DND-41 (cell line): ENCODE results near the gene CDR2.

ENCODE experiments used
- ATAC-seq: fragments of 200-7000 bp; cut with Tn5 transposase; 3 replicates; pipeline ENCODE4 v1.9.1; 2021; ENCODE audit warnings: low read depth; ENCODE audit not compliant: insufficient read depth
- DNase-seq: peaks from one replicate; pipeline ENCODE4 v3.0.0-alpha.2; 2020
- H2AFZ ChIP-seq: 2 replicates; pipeline ENCODE4 v1.6.0; 2012; ENCODE audit warnings: low read depth, low read length
- H3K27ac ChIP-seq: 2 replicates; pipeline ENCODE4 v1.5.1; 2012; ENCODE audit warnings: low read length, inconsistent platforms
- H3K27me3 ChIP-seq: fragments of 200-600 bp; sonication (generic); 2 replicates; pipeline ENCODE4 v1.6.0; 2012; ENCODE audit warnings: low read length, mild to moderate bottlenecking, inconsistent platforms; ENCODE audit not compliant: insufficient read depth, poor library complexity
- H3K36me3 ChIP-seq: 2 replicates; pipeline ENCODE4 v1.5.1; 2012; ENCODE audit warnings: low read length, inconsistent platforms; ENCODE audit not compliant: insufficient read depth
- H3K4me1 ChIP-seq: 2 replicates; pipeline ENCODE4 v1.5.1; 2012; ENCODE audit warnings: mild to moderate bottlenecking, low read length; ENCODE audit not compliant: insufficient read depth
- H3K4me2 ChIP-seq: 2 replicates; pipeline ENCODE4 v1.6.0; 2012; ENCODE audit warnings: mild to moderate bottlenecking, moderate library complexity, low read length, inconsistent platforms; ENCODE audit not compliant: insufficient read depth
- H3K4me3 ChIP-seq, 2 experiments: fragments of 200-600 bp in 1 of 2; shearing (Covaris generic) in 1 of 2; 2 replicates each; pipeline ENCODE4 v1.5.1; 2012 to 2016; ENCODE audit warnings: inconsistent platforms in 2 of 2, low read length in 2 of 2, mild to moderate bottlenecking in 2 of 2, low read depth in 1 of 2, moderate library complexity in 1 of 2
- H3K79me2 ChIP-seq: 2 replicates; pipeline ENCODE4 v1.6.0; 2012; ENCODE audit warnings: low read length, inconsistent platforms; ENCODE audit not compliant: insufficient read depth
- H3K9ac ChIP-seq: 2 replicates; pipeline ENCODE4 v1.6.0; 2012; ENCODE audit warnings: low read depth, mild to moderate bottlenecking, inconsistent platforms, low read length, moderate library complexity
- H3K9me3 ChIP-seq: 2 replicates; pipeline ENCODE4 v1.5.1; 2012; ENCODE audit warnings: low read length, moderate library complexity, mild to moderate bottlenecking, inconsistent platforms; ENCODE audit not compliant: insufficient read depth, severe bottlenecking
- H4K20me1 ChIP-seq: 2 replicates; pipeline ENCODE4 v1.6.0; 2012; ENCODE audit warnings: low read length; ENCODE audit not compliant: insufficient read depth
- EZH2 ChIP-seq: IDR thresholded peaks from 3 replicates; pipeline ENCODE4 v1.6.1; 2012; ENCODE audit warnings: borderline replicate concordance, low read depth, mild to moderate bottlenecking, moderate library complexity, low read length, inconsistent platforms; ENCODE audit not compliant: severe bottlenecking
- TF ChIP-seq, protein P1 (sequence below): IDR thresholded peaks from 2 replicates; pipeline ENCODE4 v1.5.1; 2012; ENCODE audit warnings: borderline replicate concordance, low read length, moderate library complexity, mild to moderate bottlenecking; ENCODE audit not compliant: poor library complexity, severe bottlenecking; ENCODE audit errors: extremely low read depth

The CDR2 gene

DNA sequence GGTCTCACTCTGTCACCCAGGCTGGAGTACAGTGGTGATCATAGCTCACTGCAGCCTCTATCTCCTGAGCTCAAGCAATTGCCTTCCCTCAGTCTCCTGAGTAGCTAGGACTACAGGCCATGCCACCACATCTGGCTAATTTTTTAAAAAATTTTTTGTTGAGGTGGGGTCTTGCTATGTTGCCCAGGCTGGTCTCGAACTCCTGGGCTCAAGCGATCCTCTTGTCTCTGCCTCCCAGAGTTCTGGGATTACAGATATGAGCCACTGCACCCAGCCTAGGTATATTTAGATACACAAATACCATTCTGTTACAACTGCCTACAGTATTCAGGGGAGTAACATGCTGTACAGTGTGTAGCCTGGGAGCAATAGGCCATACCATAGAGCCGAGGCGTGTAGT is 62.9 kb downstream of the CDR2 start:
- Histone ChIP-seq H3K79me2 (peaks cover 17% of the 10 kb centered on the region), H3K27me3 (no peaks in the 10 kb centered on the region), H3K9ac (no peak overlapping the region), H4K20me1 (peaks cover 36% of the 10 kb centered on the region), H3K27ac (no peak overlapping the region), H3K4me1 (no peaks in the 10 kb centered on the region), H3K4me3 (no peak overlapping the region), H3K4me2 (no peak overlapping the region), H2AFZ (no peak overlapping the region), H3K9me3 (no peaks in the 10 kb centered on the region), H3K36me3 (peaks cover 88% of the 10 kb centered on the region)
- TF ChIP-seq EZH2: no peak
- TF ChIP-seq, protein P1, sequence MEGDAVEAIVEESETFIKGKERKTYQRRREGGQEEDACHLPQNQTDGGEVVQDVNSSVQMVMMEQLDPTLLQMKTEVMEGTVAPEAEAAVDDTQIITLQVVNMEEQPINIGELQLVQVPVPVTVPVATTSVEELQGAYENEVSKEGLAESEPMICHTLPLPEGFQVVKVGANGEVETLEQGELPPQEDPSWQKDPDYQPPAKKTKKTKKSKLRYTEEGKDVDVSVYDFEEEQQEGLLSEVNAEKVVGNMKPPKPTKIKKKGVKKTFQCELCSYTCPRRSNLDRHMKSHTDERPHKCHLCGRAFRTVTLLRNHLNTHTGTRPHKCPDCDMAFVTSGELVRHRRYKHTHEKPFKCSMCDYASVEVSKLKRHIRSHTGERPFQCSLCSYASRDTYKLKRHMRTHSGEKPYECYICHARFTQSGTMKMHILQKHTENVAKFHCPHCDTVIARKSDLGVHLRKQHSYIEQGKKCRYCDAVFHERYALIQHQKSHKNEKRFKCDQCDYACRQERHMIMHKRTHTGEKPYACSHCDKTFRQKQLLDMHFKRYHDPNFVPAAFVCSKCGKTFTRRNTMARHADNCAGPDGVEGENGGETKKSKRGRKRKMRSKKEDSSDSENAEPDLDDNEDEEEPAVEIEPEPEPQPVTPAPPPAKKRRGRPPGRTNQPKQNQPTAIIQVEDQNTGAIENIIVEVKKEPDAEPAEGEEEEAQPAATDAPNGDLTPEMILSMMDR: no peak
- no peak for DNase-seq
- no peak for ATAC-seq

DNA sequence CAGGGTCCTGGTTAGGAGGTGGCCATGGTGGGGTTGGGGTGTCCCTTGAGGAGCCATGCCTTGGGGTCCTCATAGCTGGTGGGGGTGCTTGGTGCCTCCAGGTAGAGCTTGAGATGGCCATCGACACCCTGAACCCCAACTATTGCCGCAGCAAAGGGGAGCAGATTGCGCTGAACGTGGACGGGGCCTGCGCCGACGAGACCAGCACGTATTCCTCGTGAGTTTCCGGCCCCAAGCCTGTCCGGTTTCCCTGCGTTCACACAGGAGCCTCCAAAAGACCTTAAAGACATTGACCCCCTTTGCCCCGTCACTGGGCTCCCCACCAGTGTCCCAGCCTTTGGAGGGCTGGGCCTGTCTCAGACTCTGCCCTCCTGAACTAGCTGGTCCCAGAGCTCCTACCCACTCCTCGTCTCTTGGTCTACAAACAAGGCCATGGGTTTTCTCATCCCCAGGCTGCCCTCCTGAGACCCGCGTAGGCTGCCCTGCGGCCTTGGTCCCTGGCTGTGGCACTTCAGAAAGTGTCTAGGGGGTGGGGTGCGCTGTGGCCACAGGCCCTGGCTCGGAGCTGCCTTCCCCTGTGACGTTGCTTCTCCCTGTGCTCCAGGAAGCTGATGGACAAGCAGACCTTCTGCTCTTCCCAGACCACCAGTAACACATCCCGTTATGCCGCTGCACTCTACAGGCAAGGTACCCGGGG is 65.4 kb downstream of the CDR2 start:
- TF ChIP-seq EZH2: no peak
- TF ChIP-seq, protein P1: no peak
- no peaks in the 10 kb centered on the region for H3K9me3 ChIP-seq
- ATAC-seq: no peak

DNA sequence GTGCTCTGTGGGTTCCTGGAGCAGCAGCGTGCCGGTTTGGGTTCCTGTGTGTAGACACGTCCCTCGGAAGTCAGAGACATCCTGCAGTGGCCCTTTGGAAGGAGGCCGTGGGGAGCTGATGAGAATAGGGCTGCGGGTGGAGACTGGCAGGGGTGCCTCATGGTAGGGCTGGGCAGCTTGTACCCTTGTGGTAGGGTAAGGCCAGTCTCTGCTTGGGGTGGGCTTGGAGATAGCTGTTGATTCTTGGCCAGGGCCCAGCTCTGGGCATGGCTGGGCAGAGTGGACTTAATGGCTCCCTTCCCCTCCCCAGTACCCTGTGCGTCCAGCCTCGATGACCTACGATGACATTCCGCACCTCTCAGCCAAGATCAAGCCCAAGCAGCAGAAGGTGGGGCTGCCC is 66.6 kb downstream of the CDR2 start:
- Histone ChIP-seq H3K9ac (no peak overlapping the region), H3K4me3 (no peak overlapping the region), H3K36me3 (peaks cover 87% of the 10 kb centered on the region), H3K9me3 (no peaks in the 10 kb centered on the region), H3K4me2 (no peak overlapping the region), H3K27me3 (no peaks in the 10 kb centered on the region), H2AFZ (no peak overlapping the region), H3K79me2 (peaks cover 46% of the 10 kb centered on the region), H4K20me1 (peaks cover 56% of the 10 kb centered on the region), H3K27ac (no peak overlapping the region), H3K4me1 (no peaks in the 10 kb centered on the region)
- ATAC-seq (no peak), DNase-seq (no peak)
- TF ChIP-seq EZH2: no peak
- TF ChIP-seq, protein P1: no peak

More for the DNA sequence above, 65.4 kb downstream of the CDR2 start:
- Histone ChIP-seq H3K27ac (no peak overlapping the region), H3K9ac (no peak overlapping the region), H3K36me3 (peaks cover 90% of the 10 kb centered on the region), H3K4me1 (no peaks in the 10 kb centered on the region), H3K4me3 (no peak overlapping the region), H2AFZ (no peak overlapping the region), H4K20me1 (peaks cover 53% of the 10 kb centered on the region), H3K4me2 (no peak overlapping the region), H3K79me2 (peaks cover 37% of the 10 kb centered on the region), H3K27me3 (no peaks in the 10 kb centered on the region)
- DNase-seq: no peak

DNA sequence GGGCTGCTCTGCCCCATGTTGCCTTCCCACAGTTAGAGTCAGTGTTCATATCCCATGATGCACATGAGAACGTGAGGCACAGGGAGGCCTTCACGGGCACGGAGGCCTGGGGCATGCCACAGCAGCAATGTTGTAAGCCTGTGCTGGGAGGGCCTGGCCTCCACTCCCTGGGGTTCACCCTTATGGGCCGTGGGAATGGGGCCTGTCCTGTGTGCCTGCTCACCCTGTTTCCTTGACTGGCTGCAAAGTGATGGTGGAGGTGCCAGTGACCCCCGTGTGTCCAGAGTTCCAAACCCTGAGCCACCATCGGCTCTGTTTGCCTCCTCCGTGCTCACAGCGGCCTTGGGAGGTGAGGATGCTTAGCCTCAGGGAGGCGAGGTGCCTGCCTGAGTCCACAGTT is 67.6 kb downstream of the CDR2 start:
- no peak overlapping the region for H3K4me2 ChIP-seq
- no peak overlapping the region for H2AFZ ChIP-seq
- no peaks in the 10 kb centered on the region for H3K9me3 ChIP-seq
- TF ChIP-seq EZH2: no peak
- TF ChIP-seq, protein P1: no peak
- H3K4me3 ChIP-seq: no peak overlapping the region
- H4K20me1 ChIP-seq: peaks cover 66% of the 10 kb centered on the region
- no peaks in the 10 kb centered on the region for H3K4me1 ChIP-seq
- no peak overlapping the region for H3K9ac ChIP-seq
- DNase-seq: no peak
- no peak overlapping the region for H3K27ac ChIP-seq
- H3K79me2 ChIP-seq: peaks cover 57% of the 10 kb centered on the region
- H3K36me3 ChIP-seq: peaks cover 87% of the 10 kb centered on the region
- no peak for ATAC-seq
- no peaks in the 10 kb centered on the region for H3K27me3 ChIP-seq
